GM12878 (cell line): ENCODE measurements around the gene MACROD2.

Experiments used
- CEBPB ChIP-seq, 2 experiments: fragments of 150-350 bp in 1 of 2; IDR thresholded peaks; 2 replicates each; pipeline ENCODE4 v1.6.1; 2012 to 2014; ENCODE audit warnings: low read depth in 2 of 2, low read length in 2 of 2, borderline replicate concordance in 1 of 2, inconsistent platforms in 1 of 2
- CTCF ChIP-seq, 3 experiments: IDR thresholded peaks in 2 of 3; conservative IDR thresholded peaks in 1 of 3; 2 replicates each; pipeline ENCODE4 v1.5.1; 2011; ENCODE audit warnings: low read depth in 3 of 3, low read length in 3 of 3, mild to moderate bottlenecking in 3 of 3, control low read depth in 2 of 3, moderate library complexity in 2 of 3, inconsistent platforms in 1 of 3, mixed read lengths in 1 of 3; ENCODE audit not compliant: control insufficient read depth in 2 of 3, insufficient read depth in 1 of 3; ENCODE audit errors: extremely low read depth in 1 of 3
- ESRRA ChIP-seq: IDR thresholded peaks from 2 replicates; pipeline ENCODE4 v1.6.1; 2012; ENCODE audit warnings: mild to moderate bottlenecking, low read length, improper control_type of control experiment
- EZH2 ChIP-seq: IDR thresholded peaks from 2 replicates; pipeline ENCODE4 v1.6.1; 2012; ENCODE audit warnings: low read depth, mild to moderate bottlenecking, control low read depth, inconsistent platforms, low read length, borderline replicate concordance; ENCODE audit not compliant: control insufficient read depth
- HDAC2 ChIP-seq: fragments of 200-600 bp; sonication (generic); IDR thresholded peaks from 2 replicates; pipeline ENCODE4 v1.6.1; 2017
- POLR2A ChIP-seq: IDR thresholded peaks from 2 replicates; pipeline ENCODE4 v1.6.1; 2011; ENCODE audit warnings: low read depth, mild to moderate bottlenecking, low read length
- POLR2AphosphoS5 ChIP-seq: IDR thresholded peaks from 2 replicates; pipeline ENCODE4 v1.6.1; 2011; ENCODE audit warnings: mild to moderate bottlenecking, low read length, inconsistent platforms

- TF ChIP-seq CTCF (IDR thresholded peaks at IDR 0.05 in 2 of 3, conservative IDR thresholded peaks at IDR 0.05 in 1 of 3; ENCODE audit: control insufficient read depth in 2 of 3, extremely low read depth in 1 of 3, insufficient read depth in 1 of 3, low read depth in 3 of 3, low read length in 3 of 3): no peak
- TF ChIP-seq ESRRA: no peak
- no peak for TF ChIP-seq EZH2
- TF ChIP-seq HDAC2: no peak
- TF ChIP-seq POLR2AphosphoS5: no peak
- TF ChIP-seq CEBPB (IDR thresholded peaks at IDR 0.05; ENCODE audit: borderline replicate concordance in 1 of 2, low read depth in 2 of 2, low read length in 2 of 2): no peak
- TF ChIP-seq POLR2A: no peak
Observed at GRCh38 chr20:16069389-16070010, 2074.2 kb downstream of the MACROD2 start.
